Type B pancreatic cell (in vitro differentiated cells): ENCODE measurements around the gene NPR2. TPM values are rescaled to one million over a fixed set of nuclear protein-coding genes. Genes with fewer than 3 reads are reported as not detected.
A peak's percentile ranks its signal among the peaks of the same experiment; 100 is the strongest.

Source experiments
- DNase-seq: peaks from one replicate; pipeline ENCODE4 v3.0.0; 2021; ENCODE audit warnings: mixed read lengths; ENCODE audit not compliant: unreplicated experiment; ENCODE audit errors: extremely low spot score
- H3K27ac Mint-ChIP-seq: 2 replicates; pipeline ENCODE4 v1.8.0; 2021; ENCODE audit warnings: mild to moderate bottlenecking, mixed read lengths
- H3K27me3 Mint-ChIP-seq: 2 replicates; pipeline ENCODE4 v1.8.0; 2021; ENCODE audit warnings: mixed read lengths
- H3K36me3 Mint-ChIP-seq: 2 replicates; pipeline ENCODE4 v1.8.0; 2021; ENCODE audit warnings: mixed read lengths
- H3K4me1 Mint-ChIP-seq: one replicate; pipeline ENCODE4 v1.8.0; 2021; ENCODE audit warnings: mixed read lengths; ENCODE audit not compliant: unreplicated experiment
- H3K4me3 Mint-ChIP-seq: 2 replicates; pipeline ENCODE4 v1.8.0; 2021; ENCODE audit warnings: mild to moderate bottlenecking, mixed read lengths
- H3K9me3 Mint-ChIP-seq: 2 replicates; pipeline ENCODE4 v1.8.0; 2021; ENCODE audit warnings: mixed read lengths
- CTCF ChIP-seq: fragments of 200-600 bp; sonication (generic); conservative IDR thresholded peaks from 2 replicates; pipeline ENCODE4 v1.5.0; 2021; ENCODE audit warnings: antibody characterized with exemption, mild to moderate bottlenecking
- long read RNA-seq: library from polyadenylated mRNA; unstranded; transcript quantifications from one replicate; pipeline ENCODE4 v2.0.0, GENCODE V29; 2020
- total RNA-seq: library from RNA; stranded (reverse); gene quantifications from 2 replicates; pipeline ENCODE4 v1.2.1, GENCODE V29; 2021; ENCODE audit warnings: low replicate concordance

The NPR2 gene
- total RNA-seq = 4.2 and 23.3 TPM in 2 replicates
- long read RNA-seq = 0 reads

DNA sequence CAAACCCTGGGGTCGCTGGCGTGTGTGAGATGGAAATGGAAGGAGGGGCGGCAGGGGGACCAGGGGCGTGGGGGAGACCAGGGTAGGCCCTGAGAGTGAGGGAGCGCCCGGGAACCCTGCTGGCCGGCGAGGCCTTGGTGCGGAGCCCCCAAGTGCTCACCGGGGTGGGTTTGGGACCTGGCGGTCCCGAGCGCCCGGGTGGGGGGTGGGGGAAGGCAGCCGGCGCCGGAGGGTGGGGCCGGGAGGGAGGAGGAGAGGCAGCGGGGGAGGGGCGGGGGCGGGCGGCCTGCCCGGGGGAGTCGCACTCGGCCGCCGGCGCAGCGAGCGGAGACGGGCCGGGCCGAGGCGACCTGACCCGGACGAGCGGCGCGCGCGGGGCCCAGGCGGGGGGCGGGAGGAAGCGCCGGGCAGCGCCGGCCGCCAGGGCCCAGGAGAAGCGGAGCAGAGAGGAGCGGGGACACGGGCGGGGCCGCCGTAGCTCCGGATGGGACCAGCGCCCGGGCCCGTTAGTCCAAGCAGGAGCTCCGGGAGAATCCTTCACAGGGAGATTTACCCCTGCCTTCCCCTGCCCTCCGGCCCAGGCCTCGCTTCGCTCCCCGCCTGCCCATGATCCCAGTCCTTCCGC is at the start of gene NPR2:
NPR2 (plus strand) TSS at position 295 of the 625 bp plus-strand sequence. CDS start 818 bp downstream, outside the sequence.
- DNase-seq = no peak
- H3K27me3 Mint-ChIP-seq = peaks cover 7% of the 10 kb centered on the region
- H3K4me3 Mint-ChIP-seq = peak within 1 kb of the TSS; percentile 85
- H3K36me3 Mint-ChIP-seq = peaks cover 4% of the 10 kb centered on the region
- H3K27ac Mint-ChIP-seq = peak within 1 kb of the TSS; percentile 74
- peaks cover 27% of the 10 kb centered on the region for H3K4me1 Mint-ChIP-seq
- no peaks in the 10 kb centered on the region for H3K9me3 Mint-ChIP-seq
- no peak for TF ChIP-seq CTCF

DNA sequence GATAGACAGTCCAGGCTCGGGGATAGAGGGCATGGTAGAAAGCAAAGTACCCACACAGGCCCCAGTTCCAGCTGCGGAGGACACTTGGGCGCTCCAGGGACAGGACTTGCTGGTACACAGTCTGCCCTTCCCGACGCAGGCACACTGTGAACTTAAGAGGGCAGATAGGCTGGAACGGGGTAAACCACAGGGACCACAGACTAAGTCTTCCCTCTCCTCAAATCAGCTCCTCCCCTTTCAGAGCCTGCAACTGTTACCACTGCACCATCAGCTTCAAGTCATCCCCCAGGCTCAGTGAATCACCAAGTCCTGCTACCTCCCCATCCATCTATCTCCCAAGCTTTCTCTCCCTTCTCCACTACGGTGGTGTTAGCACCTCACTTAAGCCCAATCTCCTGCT is 49.7 kb upstream of the NPR2 start:
- Mint-ChIP-seq H3K9me3 (no peaks in the 10 kb centered on the region), H3K27me3 (no peaks in the 10 kb centered on the region), H3K27ac (no peak overlapping the region), H3K4me3 (no peak overlapping the region), H3K36me3 (peaks cover 43% of the 10 kb centered on the region), H3K4me1 (peaks cover 11% of the 10 kb centered on the region)
- DNase-seq = no peak
- no peak for TF ChIP-seq CTCF

- no peak for DNase-seq
- H3K4me1 Mint-ChIP-seq = peaks cover 23% of the 10 kb centered on the region
- TF ChIP-seq CTCF = no peak
- no peak overlapping the region for H3K4me3 Mint-ChIP-seq
- no peak overlapping the region for H3K27ac Mint-ChIP-seq
- no peaks in the 10 kb centered on the region for H3K9me3 Mint-ChIP-seq
- peaks cover 40% of the 10 kb centered on the region for H3K36me3 Mint-ChIP-seq
- H3K27me3 Mint-ChIP-seq = no peaks in the 10 kb centered on the region
These were observed 47.9 kb upstream of the NPR2 start for GRCh38 chr9:35743452-35743851.

GRCh38 chr9:35743880-35744518 is 47.4 kb upstream of the NPR2 start:
- Mint-ChIP-seq H3K36me3 (peaks cover 34% of the 10 kb centered on the region), H3K27ac (no peak overlapping the region)

GRCh38 chr9:35745569-35745968 is 45.8 kb upstream of the NPR2 start:
- no peak for DNase-seq
- Mint-ChIP-seq H3K36me3 (peaks cover 29% of the 10 kb centered on the region), H3K27me3 (no peaks in the 10 kb centered on the region), H3K4me3 (peak overlapping the region; percentile 92), H3K9me3 (no peaks in the 10 kb centered on the region), H3K27ac (peak overlapping the region; percentile 45), H3K4me1 (peaks cover 23% of the 10 kb centered on the region)
- no peak for TF ChIP-seq CTCF

More at GRCh38 chr9:35743880-35744518, 47.4 kb upstream of the NPR2 start:
- no peak for TF ChIP-seq CTCF
- Mint-ChIP-seq H3K4me1 (peaks cover 23% of the 10 kb centered on the region), H3K4me3 (no peak overlapping the region), H3K9me3 (no peaks in the 10 kb centered on the region), H3K27me3 (no peaks in the 10 kb centered on the region)
- no peak for DNase-seq
